Lower leg skin (tissue), 4 donors: Measurements from ENCODE around the gene CHD5. TPM values are rescaled to one million over a fixed set of nuclear protein-coding genes. Genes with fewer than 3 reads are reported as not detected.

Experiments
- DNase-seq, 2 donors: peaks; one replicate each; pipeline ENCODE4 v3.0.0-alpha.2; 2019; ENCODE audit warnings: low spot score in 2 of 2
- H3K4me3 ChIP-seq: fragments of 200-600 bp; sonication (generic); 2 replicates; pipeline ENCODE4 v1.5.1; 2017; ENCODE audit warnings: mild to moderate bottlenecking, low read depth; ENCODE audit not compliant: poor library complexity, severe bottlenecking
- CTCF ChIP-seq, 3 donors: fragments of 450-650 bp; IDR thresholded peaks; one replicate each; pipeline ENCODE4 v1.5.1; 2016; ENCODE audit warnings: antibody characterized with exemption in 3 of 3, mild to moderate bottlenecking in 3 of 3, moderate library complexity in 2 of 3
- POLR2A ChIP-seq, 2 donors: fragments of 450-650 bp; IDR thresholded peaks; one replicate each; pipeline ENCODE4 v1.6.1; 2016 to 2017; ENCODE audit warnings: antibody characterized with exemption in 2 of 2, mild to moderate bottlenecking in 1 of 2, moderate library complexity in 1 of 2
- WGBS, 2 donors: methylation state at CpG; one replicate each; pipeline ENCODE4 v1.1.5; 2018; 5-methylcytosine and 5-hydroxymethylcytosine counted together
- intact Hi-C: fragments of 100-400 bp; cut with DNase I; formaldehyde crosslinking; loops from one replicate; pipeline ENCODE4 v1.15.0; 2023; ENCODE audit warnings: low total_unique reads
- total RNA-seq, 4 donors: library from RNA; depleted of rRNA; stranded (reverse); fragments of >200 nt; gene quantifications; one replicate each; pipeline ENCODE4 v1.1.0, GENCODE V29; 2016

Gene CHD5
- total RNA-seq, 4 donors from 2014 or later = 0.04 to 0.27 (median 0.13) TPM; not detected in 1

- no peak for DNase-seq
- WGBS, 2 donors = 77 to 79% methylated on average over 34 of the region's 34 CpGs
- TF ChIP-seq CTCF (IDR thresholded peaks at IDR 0.05) (no peak), POLR2A (IDR thresholded peaks at IDR 0.05) (no peak)
- no peak overlapping the region for H3K4me3 ChIP-seq
- intact Hi-C loops = no loop called here
These were observed 12.5 kb downstream of the CHD5 start for GRCh38 chr1:6167391-6168303.

GRCh38 chr1:6166655-6167390 lies 13.3 kb downstream of the CHD5 start:
- no peak for DNase-seq
- intact Hi-C loops = no loop called here
- H3K4me3 ChIP-seq = no peak overlapping the region
- 68 to 80% methylated on average over 15 to 19 of the region's 19 CpGs for WGBS, 2 donors
- no peak for TF ChIP-seq CTCF (IDR thresholded peaks at IDR 0.05)
- TF ChIP-seq POLR2A (IDR thresholded peaks at IDR 0.05) = no peak

DNA sequence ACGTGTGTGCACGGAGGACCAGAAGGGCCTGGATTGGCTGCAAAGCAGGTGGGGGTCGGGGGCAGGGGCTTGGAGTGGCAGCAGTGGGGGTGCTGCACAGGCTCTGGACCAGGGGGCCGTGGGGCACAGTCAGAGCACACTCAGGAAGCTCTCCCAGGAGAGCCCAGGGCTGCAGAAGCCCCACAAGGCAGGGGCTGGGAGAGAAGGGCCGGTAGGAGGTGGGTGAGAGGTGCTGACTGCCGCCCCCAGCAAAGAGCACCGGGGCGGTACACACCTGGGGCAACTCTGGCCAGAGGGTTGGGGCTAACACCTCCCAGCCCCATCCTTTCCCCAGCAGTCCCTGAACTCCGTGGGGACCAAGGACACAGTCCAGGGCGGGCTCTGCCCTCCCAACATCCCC lies 13.9 kb downstream of the CHD5 start:
- H3K4me3 ChIP-seq = no peak overlapping the region
- TF ChIP-seq CTCF (IDR thresholded peaks at IDR 0.05) = no peak
- TF ChIP-seq POLR2A (IDR thresholded peaks at IDR 0.05) = no peak
- whole genome bisulfite sequencing, 2 donors = 61 to 79% methylated on average over 7 to 9 of the region's 10 CpGs
- DNase-seq = no peak
- intact Hi-C loops = no loop called here

DNA sequence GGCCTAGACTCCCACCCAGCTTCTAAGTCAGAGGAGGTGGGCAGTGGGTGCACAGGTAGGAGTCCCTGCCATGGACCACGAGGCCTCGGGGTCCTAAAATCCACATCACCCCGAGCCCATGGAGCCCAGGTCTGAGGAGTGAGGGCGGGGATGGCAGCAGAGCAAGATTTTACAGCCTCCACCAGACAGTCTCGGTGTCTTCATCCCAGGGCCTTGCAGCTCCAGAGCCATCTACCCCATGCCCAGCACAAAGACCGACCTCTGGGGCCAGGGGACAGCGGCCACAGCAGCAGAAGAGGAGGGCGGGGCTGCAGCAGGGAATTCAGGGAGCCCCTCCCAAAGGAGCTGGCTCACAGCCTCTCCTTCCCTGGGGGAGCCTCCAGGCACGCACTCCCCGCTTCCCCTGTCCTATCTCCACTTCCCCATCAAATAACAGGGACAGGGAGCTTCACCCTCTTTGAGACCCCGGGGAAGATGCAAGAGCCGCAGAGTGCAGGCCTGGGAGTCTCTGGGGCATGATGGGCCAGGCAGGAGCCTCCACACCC lies 14.6 kb downstream of the CHD5 start:
- no peak for DNase-seq
- TF ChIP-seq CTCF (IDR thresholded peaks at IDR 0.05) (no peak), POLR2A (IDR thresholded peaks at IDR 0.05) (no peak)
- intact Hi-C loops = no loop called here
- H3K4me3 ChIP-seq = no peak overlapping the region
- WGBS, 2 donors = 77 to 79% methylated on average over 8 to 12 of the region's 12 CpGs

- H3K4me3 ChIP-seq = no peak overlapping the region
- WGBS, 2 donors = 80 to 83% methylated on average over 7 of the region's 7 CpGs
- no peak for TF ChIP-seq POLR2A (IDR thresholded peaks at IDR 0.05)
- TF ChIP-seq CTCF (IDR thresholded peaks at IDR 0.05) = no peak
- intact Hi-C loops = no loop called here
- no peak for DNase-seq
These were observed 15.1 kb downstream of the CHD5 start for GRCh38 chr1:6165027-6165426.
